Activated CD8-positive, alpha-beta memory T cell treated with anti-CD3 and anti-CD28 coated beads, Interleukin-2, amount 10 ng/mL, durations not matched to agents 7 days and 5 days (primary cell): ENCODE results near the gene CAMTA1. TPM values are rescaled to one million over a fixed set of nuclear protein-coding genes. Genes with fewer than 3 reads are reported as not detected.

Experiments used
- ATAC-seq: fragments of 150-1000 bp; cut with Tn5 transposase; one replicate; pipeline ENCODE4 v1.10.0; 2021; ENCODE audit warnings: moderate library complexity
- CTCF ChIA-PET: fragments of 350-600 bp; sonication (Branson Sonifier 250); formaldehyde crosslinking; loops from one replicate; lab custom pipeline; 2021; ENCODE audit warnings: antibody characterized with exemption; lab: Charles Lee
- DNase-seq: peaks from one replicate; pipeline ENCODE4 v3.0.0-alpha.2; 2020
- H3K27ac Mint-ChIP-seq: one replicate; pipeline ENCODE4 v1.8.0; 2021; ENCODE audit warnings: mild to moderate bottlenecking, mixed read lengths
- H3K27me3 Mint-ChIP-seq: one replicate; pipeline ENCODE4 v1.8.0; 2021; ENCODE audit warnings: mixed read lengths
- H3K36me3 Mint-ChIP-seq: one replicate; pipeline ENCODE4 v1.8.0; 2021; ENCODE audit warnings: mild to moderate bottlenecking, mixed read lengths
- H3K4me1 Mint-ChIP-seq: one replicate; pipeline ENCODE4 v1.8.0; 2021; ENCODE audit warnings: mixed read lengths
- H3K4me3 Mint-ChIP-seq: one replicate; pipeline ENCODE4 v1.8.0; 2021; ENCODE audit warnings: mild to moderate bottlenecking, moderate library complexity, mixed read lengths
- H3K9me3 Mint-ChIP-seq: one replicate; pipeline ENCODE4 v1.8.0; 2022; ENCODE audit warnings: low read depth, mixed read lengths
- total RNA-seq, 2 experiments: library from RNA; stranded (reverse); gene quantifications; one replicate each; pipeline ENCODE4 v1.2.3, GENCODE V29; 2021

Gene CAMTA1
- total RNA-seq, 2 experiments from 2014 or later: 42.8 to 43.2 TPM

GRCh38 chr1:7350804-7351203 lies 565.5 kb downstream of the CAMTA1 start:
- H3K27me3 Mint-ChIP-seq: no peaks in the 10 kb centered on the region
- H3K4me3 Mint-ChIP-seq: no peak overlapping the region
- no peak for DNase-seq
- H3K9me3 Mint-ChIP-seq: no peaks in the 10 kb centered on the region
- no peak overlapping the region for H3K27ac Mint-ChIP-seq
- H3K4me1 Mint-ChIP-seq: no peaks in the 10 kb centered on the region
- H3K36me3 Mint-ChIP-seq: no peaks in the 10 kb centered on the region
- no peak for ATAC-seq
- CTCF ChIA-PET: no interaction called here

DNA sequence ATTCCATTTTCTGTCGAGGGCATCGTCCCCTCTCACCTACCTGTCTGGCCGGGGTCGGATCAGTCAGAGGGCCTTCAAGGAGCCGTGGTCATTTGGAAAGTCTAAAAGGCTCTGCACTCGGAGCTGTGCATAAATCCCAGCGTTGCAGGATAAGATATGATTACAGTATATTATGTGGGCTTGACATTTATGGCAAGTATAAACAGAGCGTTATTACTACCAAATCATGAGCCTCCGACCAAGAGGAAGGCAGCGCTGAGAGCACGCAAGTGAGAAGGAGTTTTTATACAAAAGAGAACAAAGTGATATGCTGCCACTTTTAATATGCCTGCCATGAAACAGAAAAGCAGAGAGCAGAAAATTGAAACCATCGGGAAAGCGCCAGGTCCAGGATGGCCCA lies 566.4 kb downstream of the CAMTA1 start:
- H3K4me3 Mint-ChIP-seq: no peak overlapping the region
- no peaks in the 10 kb centered on the region for H3K36me3 Mint-ChIP-seq
- no peaks in the 10 kb centered on the region for H3K4me1 Mint-ChIP-seq
- H3K27me3 Mint-ChIP-seq: no peaks in the 10 kb centered on the region
- no peak for ATAC-seq
- DNase-seq: no peak
- CTCF ChIA-PET: no interaction called here
- no peak overlapping the region for H3K27ac Mint-ChIP-seq
- H3K9me3 Mint-ChIP-seq: no peaks in the 10 kb centered on the region

- no peak overlapping the region for H3K4me3 Mint-ChIP-seq
- ATAC-seq: no peak
- CTCF ChIA-PET: no interaction called here
Measured at GRCh38 chr1:7352364-7352763, 567.1 kb downstream of the CAMTA1 start.

GRCh38 chr1:7352974-7353373 lies 567.7 kb downstream of the CAMTA1 start:
- H3K27ac Mint-ChIP-seq: no peak overlapping the region
- H3K4me3 Mint-ChIP-seq: no peak overlapping the region
- ATAC-seq (no peak), DNase-seq (no peak)
- no peaks in the 10 kb centered on the region for H3K4me1 Mint-ChIP-seq
- CTCF ChIA-PET: no interaction called here
- no peaks in the 10 kb centered on the region for H3K36me3 Mint-ChIP-seq
- H3K27me3 Mint-ChIP-seq: no peaks in the 10 kb centered on the region
- no peaks in the 10 kb centered on the region for H3K9me3 Mint-ChIP-seq

More at GRCh38 chr1:7352364-7352763, 567.1 kb downstream of the CAMTA1 start:
- Mint-ChIP-seq H3K4me1 (no peaks in the 10 kb centered on the region), H3K36me3 (no peaks in the 10 kb centered on the region), H3K27me3 (no peaks in the 10 kb centered on the region), H3K27ac (no peak overlapping the region), H3K9me3 (no peaks in the 10 kb centered on the region)
- no peak for DNase-seq

DNA sequence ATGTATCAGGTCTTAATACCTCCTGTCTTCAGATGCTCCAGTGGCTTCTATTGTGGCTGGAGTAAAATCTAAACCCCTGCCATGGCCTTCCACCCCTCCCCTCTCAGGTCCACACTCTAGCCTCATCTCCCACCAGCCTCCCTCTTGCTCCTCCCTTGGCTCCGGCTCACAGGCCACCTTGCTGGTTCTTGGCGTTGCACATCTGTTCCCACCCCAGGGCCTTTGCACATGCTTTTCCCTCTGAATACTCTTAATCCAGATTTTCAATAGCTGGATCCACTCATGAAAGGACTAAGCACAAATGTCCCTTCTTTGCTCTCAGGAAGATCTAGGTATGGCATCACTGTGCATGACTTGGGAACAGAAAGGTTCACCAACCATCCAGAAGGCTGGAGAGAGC lies 570.4 kb downstream of the CAMTA1 start:
- DNase-seq (no peak), ATAC-seq (no peak)
- Mint-ChIP-seq H3K9me3 (no peaks in the 10 kb centered on the region), H3K4me1 (no peaks in the 10 kb centered on the region), H3K4me3 (no peak overlapping the region), H3K27me3 (no peaks in the 10 kb centered on the region), H3K36me3 (no peaks in the 10 kb centered on the region), H3K27ac (no peak overlapping the region)
- CTCF ChIA-PET: no interaction called here

GRCh38 chr1:7356079-7356478 lies 570.8 kb downstream of the CAMTA1 start:
- ATAC-seq: no peak
- H3K4me1 Mint-ChIP-seq: no peaks in the 10 kb centered on the region
- no peaks in the 10 kb centered on the region for H3K36me3 Mint-ChIP-seq

GRCh38 chr1:7358425-7358824 lies 573.2 kb downstream of the CAMTA1 start:
- Mint-ChIP-seq H3K36me3 (no peaks in the 10 kb centered on the region), H3K4me3 (no peak overlapping the region), H3K27ac (no peak overlapping the region), H3K27me3 (no peaks in the 10 kb centered on the region), H3K4me1 (no peaks in the 10 kb centered on the region), H3K9me3 (no peaks in the 10 kb centered on the region)
- no peak for DNase-seq
- CTCF ChIA-PET: no interaction called here
- ATAC-seq: no peak

More at GRCh38 chr1:7356079-7356478, 570.8 kb downstream of the CAMTA1 start:
- CTCF ChIA-PET: no interaction called here
- no peaks in the 10 kb centered on the region for H3K9me3 Mint-ChIP-seq
- H3K27ac Mint-ChIP-seq: no peak overlapping the region
- no peak overlapping the region for H3K4me3 Mint-ChIP-seq
- DNase-seq: no peak
- H3K27me3 Mint-ChIP-seq: no peaks in the 10 kb centered on the region

- Mint-ChIP-seq H3K4me1 (no peaks in the 10 kb centered on the region), H3K4me3 (no peak overlapping the region), H3K27me3 (no peaks in the 10 kb centered on the region), H3K27ac (no peak overlapping the region), H3K36me3 (no peaks in the 10 kb centered on the region), H3K9me3 (no peaks in the 10 kb centered on the region)
- DNase-seq (no peak), ATAC-seq (no peak)
- CTCF ChIA-PET: no interaction called here
Measured at GRCh38 chr1:7360526-7360925, 575.3 kb downstream of the CAMTA1 start.

- DNase-seq (no peak), ATAC-seq (no peak)
- Mint-ChIP-seq H3K9me3 (no peaks in the 10 kb centered on the region), H3K27me3 (no peaks in the 10 kb centered on the region), H3K4me3 (no peak overlapping the region), H3K36me3 (no peaks in the 10 kb centered on the region), H3K27ac (no peak overlapping the region), H3K4me1 (no peaks in the 10 kb centered on the region)
- CTCF ChIA-PET: no interaction called here
Measured at GRCh38 chr1:7362947-7363346, 577.7 kb downstream of the CAMTA1 start.

DNA sequence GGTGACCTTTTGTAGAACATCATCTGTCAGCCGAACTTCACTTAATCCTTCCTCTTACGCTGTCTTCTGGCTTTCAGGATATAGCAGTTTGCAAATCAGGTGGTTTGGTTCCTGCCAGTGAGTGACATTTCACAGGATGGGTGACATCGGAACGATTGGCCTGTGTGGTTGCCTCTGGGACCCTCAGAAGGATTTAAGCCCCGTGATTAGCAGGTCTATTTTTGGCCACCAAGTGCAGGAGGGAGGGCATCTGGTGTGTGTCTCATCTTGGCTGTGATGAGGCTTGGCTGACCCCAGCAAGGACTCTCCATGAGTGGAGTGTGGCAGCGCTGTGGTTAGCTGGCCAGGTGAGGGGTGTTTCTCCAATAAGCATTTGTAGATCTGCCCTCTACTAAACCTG lies 578.2 kb downstream of the CAMTA1 start:
- ATAC-seq (no peak), DNase-seq (no peak)
- no peaks in the 10 kb centered on the region for H3K9me3 Mint-ChIP-seq
- H3K27ac Mint-ChIP-seq: no peak overlapping the region
- H3K36me3 Mint-ChIP-seq: no peaks in the 10 kb centered on the region
- H3K27me3 Mint-ChIP-seq: no peaks in the 10 kb centered on the region
- H3K4me3 Mint-ChIP-seq: no peak overlapping the region
- no peaks in the 10 kb centered on the region for H3K4me1 Mint-ChIP-seq
- CTCF ChIA-PET: no interaction called here

GRCh38 chr1:7365706-7366105 lies 580.5 kb downstream of the CAMTA1 start:
- H3K9me3 Mint-ChIP-seq: no peaks in the 10 kb centered on the region
- CTCF ChIA-PET: no interaction called here
- no peak overlapping the region for H3K27ac Mint-ChIP-seq
- DNase-seq (no peak), ATAC-seq (no peak)
- no peaks in the 10 kb centered on the region for H3K4me1 Mint-ChIP-seq
- no peaks in the 10 kb centered on the region for H3K27me3 Mint-ChIP-seq
- no peak overlapping the region for H3K4me3 Mint-ChIP-seq
- H3K36me3 Mint-ChIP-seq: no peaks in the 10 kb centered on the region

- no peaks in the 10 kb centered on the region for H3K4me1 Mint-ChIP-seq
- no peaks in the 10 kb centered on the region for H3K36me3 Mint-ChIP-seq
- CTCF ChIA-PET: no interaction called here
- no peak for ATAC-seq
- H3K27ac Mint-ChIP-seq: no peak overlapping the region
- H3K27me3 Mint-ChIP-seq: no peaks in the 10 kb centered on the region
- no peak overlapping the region for H3K4me3 Mint-ChIP-seq
- H3K9me3 Mint-ChIP-seq: no peaks in the 10 kb centered on the region
- DNase-seq: no peak
Measured at GRCh38 chr1:7366286-7366954, 581.2 kb downstream of the CAMTA1 start.

GRCh38 chr1:7366955-7367665 lies 581.9 kb downstream of the CAMTA1 start:
- Mint-ChIP-seq H3K4me1 (no peaks in the 10 kb centered on the region), H3K4me3 (no peak overlapping the region), H3K27ac (no peak overlapping the region), H3K27me3 (no peaks in the 10 kb centered on the region), H3K9me3 (no peaks in the 10 kb centered on the region), H3K36me3 (no peaks in the 10 kb centered on the region)
- CTCF ChIA-PET: no interaction called here
- ATAC-seq: no peak
- DNase-seq: no peak

- CTCF ChIA-PET: no interaction called here
- Mint-ChIP-seq H3K27me3 (no peaks in the 10 kb centered on the region), H3K9me3 (no peaks in the 10 kb centered on the region), H3K4me3 (no peak overlapping the region), H3K27ac (no peak overlapping the region), H3K4me1 (no peaks in the 10 kb centered on the region), H3K36me3 (no peaks in the 10 kb centered on the region)
- DNase-seq: no peak
- ATAC-seq: no peak
Measured at GRCh38 chr1:7369866-7370265, 584.6 kb downstream of the CAMTA1 start.
